GM12801 (cell line): ENCODE data around the gene ANKRD44.

Experiments
- CTCF ChIP-seq: IDR thresholded peaks from one replicate; pipeline ENCODE4 v1.5.1; 2011; ENCODE audit warnings: control low read depth; ENCODE audit not compliant: insufficient read length; ENCODE audit errors: extremely low read depth

ANKRD44 gene

GRCh38 chr2:197137231-197137630 is 173.3 kb downstream of the ANKRD44 start:
- no peak for TF ChIP-seq CTCF

DNA sequence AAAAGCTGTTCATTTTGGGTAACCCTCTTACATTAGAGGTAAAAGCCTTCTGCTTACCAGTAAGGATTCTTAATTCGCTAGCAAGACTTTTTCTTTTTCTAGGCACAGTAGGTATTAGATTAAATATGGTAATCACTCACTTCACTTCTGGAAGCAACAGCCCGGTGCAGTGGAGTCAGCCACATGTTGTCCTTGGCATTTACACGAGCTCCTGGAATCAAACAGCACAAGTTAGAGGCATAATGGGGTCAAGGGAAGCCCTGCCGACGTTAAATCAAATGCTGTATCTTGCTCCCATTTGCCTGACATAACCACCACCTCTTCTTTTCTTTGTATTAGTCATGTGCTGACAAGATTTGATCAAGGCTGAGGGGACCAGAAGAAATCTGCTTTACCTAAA is 174.1 kb downstream of the ANKRD44 start:
- no peak for TF ChIP-seq CTCF

DNA sequence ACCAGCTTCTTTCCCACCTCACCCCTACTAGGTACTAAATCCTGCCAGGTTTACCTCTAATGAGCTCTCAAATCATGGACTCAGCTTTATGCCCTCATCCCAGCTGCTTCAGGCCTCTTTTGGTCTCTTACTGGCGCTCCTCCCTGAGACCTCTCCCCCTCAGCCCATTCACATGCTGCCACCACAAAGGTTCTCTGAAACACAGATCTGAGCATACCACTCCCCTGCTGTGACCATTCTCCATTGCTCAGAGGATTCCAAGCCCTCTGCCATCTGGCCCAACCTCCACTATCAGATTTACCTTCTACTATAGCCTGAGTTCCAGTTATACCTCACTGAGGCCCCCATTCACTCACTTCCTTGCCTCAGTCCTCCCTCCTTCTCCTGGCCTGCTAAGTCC is 174.8 kb downstream of the ANKRD44 start:
- no peak for TF ChIP-seq CTCF

DNA sequence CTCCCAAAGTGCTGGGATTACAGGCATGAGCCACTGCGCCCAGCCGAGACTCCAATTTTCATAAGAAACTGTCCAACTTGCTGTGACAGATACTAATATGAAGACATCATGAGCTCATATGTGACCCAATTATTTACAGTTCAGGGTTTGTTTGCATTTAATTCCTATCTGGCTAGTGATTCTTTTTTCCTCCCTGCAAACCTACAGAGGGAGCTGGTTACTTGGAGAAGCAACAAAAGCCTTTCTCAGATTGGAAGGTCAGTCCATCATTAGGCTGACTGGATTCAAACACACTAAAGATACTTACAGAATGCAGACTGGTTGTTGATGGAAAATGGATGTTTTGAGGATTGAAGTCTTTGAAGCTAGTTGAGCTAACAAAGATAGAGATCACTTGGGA is 176.4 kb downstream of the ANKRD44 start:
- TF ChIP-seq CTCF, result no peak

- no peak for TF ChIP-seq CTCF
Measured at GRCh38 chr2:197131558-197131855, 179.1 kb downstream of the ANKRD44 start.

- no peak for TF ChIP-seq CTCF
Measured at GRCh38 chr2:197130318-197130717, 180.3 kb downstream of the ANKRD44 start.

- no peak for TF ChIP-seq CTCF
Measured at GRCh38 chr2:197128897-197129296, 181.7 kb downstream of the ANKRD44 start.

- TF ChIP-seq CTCF, result no peak
Measured at GRCh38 chr2:197128126-197128525, 182.5 kb downstream of the ANKRD44 start.
